ENCODE results near the gene MAPT.

Gene MAPT

GRCh38 chr17:46033392-46033791, 139.0 kb downstream of the MAPT start:
- Histone ChIP-seq H3K4me3 (replicated peaks; ENCODE audit: low read depth, low read length) (no peak overlapping the region), H3K27me3 (replicated peaks; ENCODE audit: control insufficient read depth, insufficient read depth, low read length) (no peaks in the 10 kb centered on the region), H3K36me3 (ENCODE audit: control insufficient read depth, insufficient read depth, low read length) (peaks cover 32% of the 10 kb centered on the region)
- no peak for TF ChIP-seq CTCF (IDR thresholded peaks at IDR 0.05; ENCODE audit: insufficient read depth, low read length, poor library complexity, severe bottlenecking)
- DNase-seq (ENCODE audit: extremely low read depth, insufficient read length): no peak

- no peaks in the 10 kb centered on the region for H3K27me3 ChIP-seq (replicated peaks; ENCODE audit: control insufficient read depth, insufficient read depth, low read length)
- TF ChIP-seq CTCF (IDR thresholded peaks at IDR 0.05; ENCODE audit: insufficient read depth, low read length, poor library complexity, severe bottlenecking): no peak
- H3K4me3 ChIP-seq (replicated peaks; ENCODE audit: low read depth, low read length): no peak overlapping the region
- peaks cover 41% of the 10 kb centered on the region for H3K36me3 ChIP-seq (ENCODE audit: control insufficient read depth, insufficient read depth, low read length)
- no peak for DNase-seq (ENCODE audit: extremely low read depth, insufficient read length)
Measured at GRCh38 chr17:46035112-46035818, 140.9 kb downstream of the MAPT start.

GRCh38 chr17:46036491-46036890, 142.1 kb downstream of the MAPT start:
- Histone ChIP-seq H3K27me3 (replicated peaks; ENCODE audit: control insufficient read depth, insufficient read depth, low read length) (no peaks in the 10 kb centered on the region), H3K4me3 (replicated peaks; ENCODE audit: low read depth, low read length) (no peak overlapping the region), H3K36me3 (ENCODE audit: control insufficient read depth, insufficient read depth, low read length) (peaks cover 33% of the 10 kb centered on the region)
- DNase-seq (ENCODE audit: extremely low read depth, insufficient read length): no peak
- no peak for TF ChIP-seq CTCF (IDR thresholded peaks at IDR 0.05; ENCODE audit: insufficient read depth, low read length, poor library complexity, severe bottlenecking)

GRCh38 chr17:46037722-46038255, 143.4 kb downstream of the MAPT start:
- peaks cover 31% of the 10 kb centered on the region for H3K36me3 ChIP-seq (ENCODE audit: control insufficient read depth, insufficient read depth, low read length)
- no peaks in the 10 kb centered on the region for H3K27me3 ChIP-seq (replicated peaks; ENCODE audit: control insufficient read depth, insufficient read depth, low read length)
- no peak for DNase-seq (ENCODE audit: extremely low read depth, insufficient read length)
- no peak for TF ChIP-seq CTCF (IDR thresholded peaks at IDR 0.05; ENCODE audit: insufficient read depth, low read length, poor library complexity, severe bottlenecking)
- H3K4me3 ChIP-seq (replicated peaks; ENCODE audit: low read depth, low read length): no peak overlapping the region

GRCh38 chr17:46038414-46038813, 144.1 kb downstream of the MAPT start:
- no peaks in the 10 kb centered on the region for H3K27me3 ChIP-seq (replicated peaks; ENCODE audit: control insufficient read depth, insufficient read depth, low read length)
- H3K4me3 ChIP-seq (replicated peaks; ENCODE audit: low read depth, low read length): no peak overlapping the region
- peaks cover 28% of the 10 kb centered on the region for H3K36me3 ChIP-seq (ENCODE audit: control insufficient read depth, insufficient read depth, low read length)
- TF ChIP-seq CTCF (IDR thresholded peaks at IDR 0.05; ENCODE audit: insufficient read depth, low read length, poor library complexity, severe bottlenecking): no peak
- DNase-seq (ENCODE audit: extremely low read depth, insufficient read length): no peak

Data from GM06990 (cell line).